ENCODE results near the gene PRDM16.
A peak's percentile ranks its signal among the peaks of the same experiment; 100 is the strongest.

Gene PRDM16

DNA sequence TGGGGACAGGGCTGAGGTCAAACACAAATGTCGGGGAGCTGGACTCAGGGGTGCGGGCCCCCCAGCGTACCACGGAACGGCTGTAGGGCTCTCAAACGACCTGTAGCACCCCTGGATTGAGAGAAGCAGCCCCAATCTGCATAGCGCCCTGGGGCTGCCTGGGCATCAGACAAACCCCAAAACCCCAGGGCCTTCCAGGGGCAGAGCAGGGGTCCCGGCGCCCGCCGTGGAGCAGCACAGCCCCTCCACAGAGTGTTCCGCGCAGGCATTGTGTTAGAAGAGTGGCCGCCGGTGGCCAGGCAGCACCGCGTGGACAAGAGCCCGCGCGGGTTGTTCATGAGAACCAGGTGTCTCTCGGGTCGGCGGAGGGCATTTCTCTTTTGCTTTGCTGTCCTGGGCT lies 321.3 kb downstream of the PRDM16 start:
- DNase-seq, result no peak

GRCh38 chr1:3391711-3392110 lies 322.7 kb downstream of the PRDM16 start:
- no peak for DNase-seq

DNA sequence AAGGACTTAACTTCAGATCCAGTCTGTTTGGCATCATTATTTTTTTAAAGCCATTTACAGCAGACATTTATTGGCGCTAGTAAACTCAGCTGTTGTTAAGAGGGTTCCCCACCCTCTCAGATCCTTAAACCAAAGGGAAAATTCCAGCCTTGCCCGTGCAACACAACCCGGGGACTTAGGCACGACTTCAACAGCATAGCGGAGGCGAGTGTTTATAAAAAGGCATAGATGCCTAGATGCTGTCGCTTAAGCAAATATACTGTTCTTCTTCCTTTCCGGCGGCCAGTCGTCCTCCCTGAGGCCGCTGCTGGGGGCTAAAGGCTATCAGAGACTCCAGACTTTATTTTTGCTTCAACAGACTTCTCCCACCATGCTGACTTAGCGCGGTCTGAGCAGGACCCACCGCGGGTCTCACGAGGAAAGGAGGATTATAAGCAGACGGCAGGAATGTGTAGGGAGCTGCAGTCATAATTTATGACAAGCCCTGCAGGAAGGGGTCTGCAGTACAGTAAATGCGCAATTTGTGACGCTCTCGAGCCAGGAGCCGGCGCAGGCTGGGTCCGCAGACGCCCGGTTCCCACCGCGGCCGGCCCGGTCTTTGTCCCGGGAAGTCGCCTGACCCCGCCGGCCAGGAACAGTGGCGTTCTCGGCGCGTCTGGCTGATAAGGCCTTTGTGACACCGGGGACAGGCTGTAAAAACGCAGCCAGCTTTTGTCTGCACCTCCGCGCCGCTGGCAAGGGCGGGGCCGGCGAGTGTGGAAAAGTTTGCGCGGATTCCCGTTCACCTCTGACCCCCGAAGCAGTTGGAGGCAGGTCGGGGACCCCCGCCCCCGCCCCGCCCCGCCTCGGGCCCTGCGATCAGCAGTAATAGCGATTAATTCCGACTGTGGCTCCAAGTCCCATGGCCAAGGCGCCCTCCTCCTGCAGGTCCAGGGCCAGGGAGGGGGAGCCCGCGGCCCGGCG lies 324.3 kb downstream of the PRDM16 start:
- DNase-seq, result no peak

DNA sequence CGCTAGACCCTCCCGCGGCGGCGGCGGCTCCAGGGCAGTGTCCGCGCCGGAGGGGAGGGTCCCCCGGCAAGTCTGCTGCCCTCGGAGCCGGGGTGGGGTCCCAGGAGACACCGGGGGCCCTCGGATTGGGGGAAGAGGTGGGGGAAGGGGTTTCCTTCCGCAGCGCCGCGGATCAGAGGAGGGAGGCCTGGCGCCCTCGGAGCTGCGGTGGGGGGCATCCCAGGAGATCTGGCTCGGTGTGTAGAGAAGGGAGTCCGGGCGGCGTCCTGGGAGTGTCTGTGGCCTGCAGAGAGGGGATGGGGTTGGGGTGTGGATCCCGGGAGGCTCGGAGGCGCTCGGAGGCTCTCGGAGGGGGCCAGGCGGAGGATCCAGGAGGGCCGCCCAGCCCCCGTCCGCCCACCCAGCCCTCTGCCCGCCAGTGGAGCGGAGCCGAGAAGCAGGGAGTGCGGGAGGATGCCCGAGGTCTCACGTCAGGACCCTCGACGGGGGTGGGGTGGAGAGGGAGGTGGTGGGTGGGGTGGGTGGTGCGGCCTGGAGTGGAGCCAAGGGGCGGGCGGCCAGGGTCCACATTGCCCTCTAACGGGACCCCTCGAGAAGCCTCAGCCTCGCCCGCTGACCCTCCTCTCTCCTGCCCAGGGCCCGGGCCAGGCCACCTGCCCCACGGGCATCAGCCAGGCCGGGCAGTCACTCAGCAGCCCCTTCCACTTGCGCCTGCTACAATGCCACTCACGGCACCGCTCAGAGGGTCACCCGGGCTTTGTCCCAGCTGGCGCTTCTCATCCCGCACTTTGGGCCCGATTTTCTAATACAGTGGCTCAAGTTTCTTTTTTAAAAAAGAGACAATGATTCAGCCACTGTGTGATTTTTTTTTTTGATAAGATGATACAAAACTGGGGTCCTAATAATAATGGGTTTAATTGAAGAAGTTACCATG lies 325.3 kb downstream of the PRDM16 start:
- no peak for DNase-seq

- no peak for DNase-seq
These were observed 327.4 kb downstream of the PRDM16 start for GRCh38 chr1:3396411-3396810.

- no peak for DNase-seq
These were observed 328.3 kb downstream of the PRDM16 start for GRCh38 chr1:3397311-3397710.

GRCh38 chr1:3398396-3399140 lies 329.6 kb downstream of the PRDM16 start:
- no peak for DNase-seq

GRCh38 chr1:3399732-3400131 lies 330.7 kb downstream of the PRDM16 start:
- DNase-seq, result no peak

GRCh38 chr1:3401585-3402257 lies 332.7 kb downstream of the PRDM16 start:
- DNase-seq, result no peak

- DNase-seq, result no peak
These were observed 333.4 kb downstream of the PRDM16 start for GRCh38 chr1:3402258-3403010.

- no peak for DNase-seq
These were observed 334.0 kb downstream of the PRDM16 start for GRCh38 chr1:3403011-3403345.

GRCh38 chr1:3403388-3404231 lies 334.6 kb downstream of the PRDM16 start:
- DNase-seq, result peak; percentile 15 to 23

DNA sequence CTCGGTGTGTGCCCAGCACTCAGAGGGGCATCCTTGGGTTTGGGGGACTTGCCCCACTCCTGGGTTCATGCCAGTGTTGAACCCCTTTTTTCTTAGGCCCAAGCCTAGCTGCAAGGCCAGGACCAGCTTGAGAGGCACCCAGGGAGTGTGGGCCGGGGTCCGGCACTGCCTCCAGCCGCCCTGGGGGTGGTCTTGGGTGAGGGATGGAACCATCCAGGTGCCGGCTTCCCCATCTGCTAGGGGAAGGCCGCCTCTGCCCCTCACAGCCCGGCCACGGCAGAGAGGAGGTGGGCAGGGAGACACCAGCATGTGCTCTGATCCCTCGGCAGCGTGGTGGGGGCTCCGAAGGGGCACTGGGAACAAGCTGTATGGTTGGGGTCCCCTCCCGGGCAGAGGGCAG lies 335.3 kb downstream of the PRDM16 start:
- no peak for DNase-seq

DNA sequence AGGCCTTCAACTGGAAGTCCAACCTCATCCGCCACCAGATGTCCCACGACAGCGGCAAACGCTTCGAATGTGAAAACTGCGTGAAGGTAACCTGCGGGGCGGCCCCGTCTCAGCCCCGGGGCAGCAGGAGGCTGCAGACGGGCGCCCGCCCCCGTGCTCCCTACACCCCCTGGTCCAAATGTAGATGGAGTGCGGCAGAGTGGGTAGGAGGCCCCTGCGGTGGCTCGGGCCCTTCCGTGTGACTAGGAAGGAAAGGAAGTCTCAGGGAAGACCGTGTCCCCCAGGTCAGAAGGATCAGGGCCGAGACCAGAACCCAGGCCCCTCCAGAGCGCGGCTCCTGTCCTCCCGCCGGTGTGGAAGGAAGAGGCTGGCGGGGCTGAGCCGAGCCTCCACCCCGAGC lies 335.8 kb downstream of the PRDM16 start:
- no peak for DNase-seq

DNA sequence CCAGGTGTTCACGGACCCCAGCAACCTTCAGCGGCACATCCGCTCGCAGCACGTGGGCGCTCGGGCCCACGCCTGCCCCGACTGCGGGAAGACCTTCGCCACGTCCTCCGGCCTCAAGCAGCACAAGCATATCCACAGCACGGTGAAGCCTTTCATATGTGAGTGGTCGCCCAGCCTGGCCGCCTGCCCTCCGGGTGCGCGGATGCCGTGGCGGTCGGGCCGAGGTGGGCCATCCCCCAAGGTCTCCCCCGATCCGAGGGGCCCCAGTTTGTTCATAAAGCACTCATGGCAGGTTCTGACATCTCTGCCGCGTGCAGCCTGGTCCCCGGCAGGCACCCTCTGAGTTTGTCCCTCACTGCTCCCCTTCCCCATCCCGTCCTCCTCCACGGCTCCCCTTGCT lies 336.5 kb downstream of the PRDM16 start:
- no peak for DNase-seq

GRCh38 chr1:3405974-3406867 lies 337.2 kb downstream of the PRDM16 start:
- no peak for DNase-seq

DNA sequence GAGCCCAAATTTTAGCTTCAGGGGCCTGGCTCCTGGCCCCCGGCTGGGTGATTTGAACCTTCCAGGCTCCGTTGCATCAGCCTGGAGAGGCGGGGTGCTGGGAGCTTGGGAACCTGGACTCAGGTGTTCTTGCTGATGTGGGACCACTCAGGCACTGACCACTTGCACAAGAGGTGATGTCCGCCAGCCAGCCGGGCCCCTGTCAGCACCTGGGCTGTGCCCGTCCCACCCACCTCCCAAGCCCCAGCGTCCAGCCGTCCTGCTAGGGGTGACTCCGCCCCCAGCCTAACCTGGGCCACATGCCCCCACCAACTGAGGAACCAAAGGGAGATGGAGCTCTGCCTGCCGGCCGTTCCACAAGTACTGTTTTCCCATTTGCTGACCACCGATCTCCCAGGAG lies 338.0 kb downstream of the PRDM16 start:
- no peak for DNase-seq

- no peak for DNase-seq
These were observed 339.8 kb downstream of the PRDM16 start for GRCh38 chr1:3408751-3409266.

GRCh38 chr1:3409366-3410141 lies 340.6 kb downstream of the PRDM16 start:
- DNase-seq, result no peak
